ENCODE data around the gene SLIRP. TPM values are rescaled to one million over a fixed set of nuclear protein-coding genes. Genes with fewer than 3 reads are reported as not detected.
"Not testable (repeated sequence)": the region's sequence is repeated elsewhere in the genome, so short reads cannot be mapped to it uniquely, and the experiment has no call there.

Gene SLIRP
- total and polyA plus RNA-seq, 5 donors from 2014 or later = 34.0 to 330 (median 293) TPM

DNA sequence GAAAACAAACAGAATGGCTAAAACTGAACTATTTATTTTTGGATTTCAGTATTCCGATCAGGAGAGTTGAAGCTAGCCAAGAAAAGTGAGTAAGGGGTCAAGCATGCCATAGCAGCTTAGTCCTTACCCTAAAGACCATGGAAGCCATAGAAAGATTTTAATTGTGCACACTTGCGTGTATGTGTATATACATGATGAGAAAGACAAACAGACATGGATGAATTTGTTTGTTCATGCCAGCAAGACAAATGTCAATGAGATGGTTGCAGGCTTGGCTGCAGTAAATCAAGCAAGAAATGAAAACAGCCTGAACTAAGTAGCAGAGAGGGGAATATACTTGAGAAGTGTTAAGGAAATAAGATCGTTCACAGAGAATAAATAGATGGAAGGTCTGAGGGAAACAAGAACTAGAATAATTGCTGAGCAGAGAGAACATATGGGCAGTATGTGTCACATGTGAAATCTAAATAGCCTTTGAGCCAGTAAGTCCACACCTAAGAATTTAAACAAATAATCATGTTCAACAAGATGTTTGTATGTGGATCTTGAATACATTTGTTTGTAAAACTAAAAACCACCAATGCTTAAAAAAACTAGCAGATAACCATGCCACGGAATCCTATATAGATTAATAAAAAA is 38.3 kb downstream of the SLIRP start:
- Mint-ChIP-seq H3K27ac (no peak overlapping the region), H3K36me3 (peaks cover 52% of the 10 kb centered on the region), H3K4me1 (peaks cover 25 to 38% (median 28%) of the 10 kb centered on the region in 4 donors), H3K4me3 (peak overlapping the region in 1 of 4 donors; percentile 29), H3K27me3 (no peaks in the 10 kb centered on the region), H3K9me3 (no peaks in the 10 kb centered on the region)
- H3K4me3 ChIP-seq (ENCODE audit: low read depth, low read length) = no peak overlapping the region
- no peaks in the 10 kb centered on the region for H3K27me3 ChIP-seq (ENCODE audit: control insufficient read depth, insufficient read depth, low read length)
- H3K9me3 ChIP-seq (ENCODE audit: control insufficient read depth in 2 of 2, low read length in 2 of 2) = no peaks in the 10 kb centered on the region
- no peak for ATAC-seq (ENCODE audit: low read depth in 2 of 2)
- peaks cover 78% of the 10 kb centered on the region for H3K36me3 ChIP-seq (ENCODE audit: control insufficient read depth, insufficient read depth, low read length)
- no peaks in the 10 kb centered on the region for H3K4me1 ChIP-seq (ENCODE audit: control insufficient read depth, insufficient read depth, low read length, poor library complexity, severe bottlenecking)
- no peak overlapping the region for H3K27ac ChIP-seq (ENCODE audit: insufficient read depth, low read length, poor library complexity, severe bottlenecking)
- no peak for DNase-seq

DNA sequence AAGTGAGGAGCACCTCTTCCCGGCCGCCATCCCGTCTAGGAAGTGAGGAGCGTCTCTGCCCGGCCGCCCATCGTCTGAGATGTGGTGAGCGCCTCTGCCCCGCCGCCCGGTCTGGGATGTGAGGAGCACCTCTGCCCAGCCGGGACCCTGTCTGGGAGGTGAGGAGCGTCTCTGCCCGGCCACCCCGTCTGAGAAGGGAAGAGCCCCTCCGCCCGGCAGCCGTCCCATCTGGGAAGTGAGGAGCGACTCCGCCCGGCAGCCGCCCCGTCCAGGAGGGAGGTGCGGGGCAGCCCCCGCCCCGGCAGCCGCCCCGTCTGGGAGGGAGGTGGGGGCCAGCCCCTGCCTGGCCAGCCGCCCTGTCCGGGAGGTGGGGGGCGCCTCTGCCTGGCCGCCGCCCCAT is 39.5 kb downstream of the SLIRP start:
- H3K4me3 Mint-ChIP-seq; H3K4me1 ChIP-seq (ENCODE audit: control insufficient read depth, insufficient read depth, low read length, poor library complexity, severe bottlenecking); H3K9me3 Mint-ChIP-seq; H3K27ac Mint-ChIP-seq; H3K27ac ChIP-seq (ENCODE audit: insufficient read depth, low read length, poor library complexity, severe bottlenecking); H3K9me3 ChIP-seq (ENCODE audit: control insufficient read depth in 2 of 2, low read length in 2 of 2); H3K27me3 Mint-ChIP-seq; H3K27me3 ChIP-seq (ENCODE audit: control insufficient read depth, insufficient read depth, low read length); H3K4me3 ChIP-seq (ENCODE audit: low read depth, low read length); DNase-seq; ATAC-seq (ENCODE audit: low read depth in 2 of 2): not testable (repeated sequence)
- peaks cover 80% of the 10 kb centered on the region for H3K36me3 ChIP-seq (ENCODE audit: control insufficient read depth, insufficient read depth, low read length)
- Mint-ChIP-seq H3K4me1 (peaks cover 13 to 30% (median 27%) of the 10 kb centered on the region in 4 donors), H3K36me3 (peaks cover 50% of the 10 kb centered on the region)

DNA sequence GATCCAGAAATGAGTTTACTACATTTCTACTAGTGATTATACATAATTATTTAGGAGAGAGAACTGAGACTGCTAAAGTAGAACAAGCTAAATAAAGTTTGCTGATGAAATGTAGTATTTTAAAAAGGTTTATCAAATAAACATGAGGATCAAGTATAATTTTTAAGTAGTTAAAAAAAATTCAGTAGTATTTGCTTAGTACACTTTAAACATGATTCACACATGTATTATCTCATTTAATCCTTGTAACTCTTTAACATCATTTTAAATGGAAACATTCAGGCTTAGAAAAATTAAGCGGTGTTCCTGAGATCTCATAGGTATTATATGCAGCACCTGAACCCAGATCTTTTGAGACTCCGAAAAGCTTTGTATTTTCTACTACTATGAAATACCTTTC is 44.4 kb downstream of the SLIRP start:
- DNase-seq (no peak), ATAC-seq (ENCODE audit: low read depth in 2 of 2) (no peak)
- Mint-ChIP-seq H3K27ac (no peak overlapping the region), H3K27me3 (no peaks in the 10 kb centered on the region), H3K4me3 (no peak overlapping the region), H3K9me3 (peaks cover 0 to 2% (median 0%) of the 10 kb centered on the region in 7 donors), H3K36me3 (peaks cover 55% of the 10 kb centered on the region), H3K4me1 (peaks cover 24 to 42% (median 32%) of the 10 kb centered on the region in 4 donors)
- H3K36me3 ChIP-seq (ENCODE audit: control insufficient read depth, insufficient read depth, low read length) = peaks cover 82% of the 10 kb centered on the region
- H3K27ac ChIP-seq (ENCODE audit: insufficient read depth, low read length, poor library complexity, severe bottlenecking) = no peak overlapping the region
- H3K4me3 ChIP-seq (ENCODE audit: low read depth, low read length) = no peak overlapping the region
- no peaks in the 10 kb centered on the region for H3K9me3 ChIP-seq (ENCODE audit: control insufficient read depth in 2 of 2, low read length in 2 of 2)
- H3K4me1 ChIP-seq (ENCODE audit: control insufficient read depth, insufficient read depth, low read length, poor library complexity, severe bottlenecking) = peaks cover 9% of the 10 kb centered on the region
- no peaks in the 10 kb centered on the region for H3K27me3 ChIP-seq (ENCODE audit: control insufficient read depth, insufficient read depth, low read length)

DNA sequence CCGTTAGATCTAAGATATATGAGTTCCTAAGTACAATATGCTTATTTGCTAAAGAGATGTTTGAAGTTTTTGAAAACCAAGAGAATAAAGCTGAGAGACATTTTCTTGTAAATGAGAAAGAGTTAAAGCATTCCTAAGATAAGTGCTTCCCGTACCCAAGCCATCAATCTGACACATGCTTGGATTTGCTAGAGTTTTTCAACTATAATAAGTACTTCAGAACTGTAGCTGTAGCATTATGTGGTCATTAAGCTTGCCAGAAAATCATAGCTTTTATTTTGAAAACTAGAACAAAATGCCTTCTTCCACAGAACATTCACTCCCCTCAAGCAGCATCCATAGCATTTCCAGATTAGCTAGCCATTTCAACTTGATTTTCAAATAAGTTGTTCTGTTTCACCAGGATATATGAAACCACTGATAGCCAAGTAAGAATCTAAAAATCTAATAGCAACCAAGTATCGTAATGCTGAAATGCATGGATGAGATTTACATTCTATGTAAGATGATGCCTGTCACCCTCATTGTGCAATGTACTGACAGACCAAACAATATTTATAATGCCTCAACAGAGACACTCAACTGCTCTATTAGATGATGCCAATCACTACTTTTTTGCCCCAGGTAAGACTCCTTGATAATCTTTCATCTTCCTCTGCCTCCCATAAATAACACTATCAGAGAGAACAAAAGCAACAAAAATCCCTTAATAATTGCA is 45.1 kb downstream of the SLIRP start:
- peaks cover 31 to 49% (median 37%) of the 10 kb centered on the region in 4 donors for H3K4me1 Mint-ChIP-seq

DNA sequence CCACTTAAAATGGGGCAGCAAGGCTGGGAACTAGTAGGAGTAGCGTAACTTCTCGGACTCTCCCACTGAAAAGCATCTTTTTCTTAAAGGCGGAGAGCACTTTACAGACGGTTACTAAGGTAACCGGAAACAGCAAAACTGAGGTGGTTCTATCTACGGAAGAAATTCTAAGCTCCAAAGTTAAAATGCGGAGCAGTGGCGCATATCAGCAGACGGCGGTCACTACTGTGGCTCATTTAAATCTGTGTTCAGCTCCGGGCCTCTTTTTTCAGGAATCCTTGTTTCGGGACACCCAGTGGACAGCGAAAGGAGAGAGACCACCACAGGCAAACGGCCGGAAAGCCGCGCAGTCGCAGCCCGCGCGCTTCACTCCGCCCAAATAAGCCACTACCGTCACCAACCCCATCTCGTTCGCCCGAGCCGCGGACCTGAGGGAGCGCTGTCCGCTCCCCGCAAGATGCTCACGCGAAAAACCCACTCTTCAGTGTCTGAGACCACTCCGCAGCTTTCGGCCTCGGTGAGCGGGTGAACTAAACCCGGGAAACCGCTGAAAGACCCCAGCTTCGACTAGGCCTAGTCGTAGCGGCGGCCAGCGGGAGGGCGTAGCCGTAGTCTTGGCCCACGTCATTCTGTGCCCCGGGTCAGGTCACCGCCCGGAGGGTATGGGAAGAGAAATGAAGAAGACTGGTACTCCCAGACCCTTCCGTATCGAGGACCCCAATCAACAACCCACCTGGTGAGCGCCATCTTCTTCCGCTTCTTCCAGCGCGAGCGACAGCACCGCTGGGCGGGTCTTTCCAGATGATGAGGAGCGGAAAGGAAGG is 52.7 kb downstream of the SLIRP start, which contains the start of gene SNW1:
Gene SNW1, minus strand, starts transcription at position 776 of the 824 bp plus-strand sequence. Its CDS starts 29 bp downstream, at position 747.
- H3K36me3 Mint-ChIP-seq = peaks cover 12% of the 10 kb centered on the region
- H3K4me1 Mint-ChIP-seq = peaks cover 22 to 51% (median 37%) of the 10 kb centered on the region in 4 donors
- peaks cover 38% of the 10 kb centered on the region for H3K4me1 ChIP-seq (ENCODE audit: control insufficient read depth, insufficient read depth, low read length, poor library complexity, severe bottlenecking)

More for the DNA sequence above, 45.1 kb downstream of the SLIRP start:
- Histone ChIP-seq H3K4me1 (ENCODE audit: control insufficient read depth, insufficient read depth, low read length, poor library complexity, severe bottlenecking) (peaks cover 16% of the 10 kb centered on the region), H3K27me3 (ENCODE audit: control insufficient read depth, insufficient read depth, low read length) (no peaks in the 10 kb centered on the region), H3K4me3 (ENCODE audit: low read depth, low read length) (peak overlapping the region; percentile 41), H3K36me3 (ENCODE audit: control insufficient read depth, insufficient read depth, low read length) (peaks cover 81% of the 10 kb centered on the region), H3K27ac (ENCODE audit: insufficient read depth, low read length, poor library complexity, severe bottlenecking) (no peak overlapping the region), H3K9me3 (ENCODE audit: control insufficient read depth in 2 of 2, low read length in 2 of 2) (no peaks in the 10 kb centered on the region)
- peaks cover 60% of the 10 kb centered on the region for H3K36me3 Mint-ChIP-seq
- ATAC-seq (ENCODE audit: low read depth in 2 of 2) (no peak), DNase-seq (no peak)
- H3K4me3 Mint-ChIP-seq = peak overlapping the region; percentile 4 to 65 (median 30)
- H3K27ac Mint-ChIP-seq = no peak overlapping the region
- no peaks in the 10 kb centered on the region for H3K27me3 Mint-ChIP-seq
- H3K9me3 Mint-ChIP-seq = peaks cover 0 to 2% (median 0%) of the 10 kb centered on the region in 7 donors

DNA sequence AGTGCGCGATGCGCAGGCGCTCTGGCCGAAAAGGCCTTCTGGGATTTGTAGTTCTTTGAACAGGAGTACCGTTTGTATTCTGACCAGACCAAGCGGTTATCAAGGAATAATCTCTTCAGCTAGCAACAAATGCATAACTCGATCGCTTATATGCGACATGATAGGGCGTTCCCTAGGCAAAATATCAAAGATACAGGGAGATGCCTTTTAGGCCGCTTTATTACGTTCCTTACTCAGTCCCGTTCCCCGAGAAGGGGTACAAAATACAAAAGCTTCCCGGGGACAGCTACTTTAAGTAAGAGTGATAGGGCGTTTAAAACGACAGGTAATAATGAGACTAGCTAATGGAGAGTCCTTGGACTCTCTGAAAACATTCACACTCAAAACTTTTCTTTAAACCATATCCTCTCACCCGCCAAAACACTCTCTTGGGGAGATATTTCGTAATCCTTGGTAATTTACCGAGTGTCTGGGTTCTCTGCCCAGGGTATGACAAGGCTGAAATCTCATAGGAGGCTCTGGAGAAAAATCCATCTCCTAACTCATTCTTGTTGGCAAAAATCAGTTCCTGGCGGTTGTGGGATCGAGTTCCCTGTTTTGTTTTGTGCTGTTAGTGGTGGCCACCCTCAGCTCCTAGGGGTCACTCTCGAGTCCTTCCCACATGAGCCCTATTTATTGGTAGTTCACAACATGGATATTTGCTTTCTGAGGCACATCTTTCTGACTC is 53.5 kb downstream of the SLIRP start:
- no peaks in the 10 kb centered on the region for H3K9me3 Mint-ChIP-seq
- peaks cover 38% of the 10 kb centered on the region for H3K4me1 ChIP-seq (ENCODE audit: control insufficient read depth, insufficient read depth, low read length, poor library complexity, severe bottlenecking)
- peak overlapping the region; percentile 96 for H3K27ac ChIP-seq (ENCODE audit: insufficient read depth, low read length, poor library complexity, severe bottlenecking)
- no peaks in the 10 kb centered on the region for H3K9me3 ChIP-seq (ENCODE audit: control insufficient read depth in 2 of 2, low read length in 2 of 2)
- H3K27me3 Mint-ChIP-seq = no peaks in the 10 kb centered on the region
- peaks cover 22 to 43% (median 35%) of the 10 kb centered on the region in 4 donors for H3K4me1 Mint-ChIP-seq
- DNase-seq = no peak
- ATAC-seq (ENCODE audit: low read depth in 2 of 2) = peak in 1 of 2 donors; percentile 4
- H3K4me3 Mint-ChIP-seq = peak overlapping the region; percentile 97 to 100 (median 98)
- H3K27me3 ChIP-seq (ENCODE audit: control insufficient read depth, insufficient read depth, low read length) = no peaks in the 10 kb centered on the region
- peaks cover 9% of the 10 kb centered on the region for H3K36me3 Mint-ChIP-seq
- H3K36me3 ChIP-seq (ENCODE audit: control insufficient read depth, insufficient read depth, low read length) = peaks cover 8% of the 10 kb centered on the region
- H3K4me3 ChIP-seq (ENCODE audit: low read depth, low read length) = peak overlapping the region; percentile 98
- peak overlapping the region; percentile 90 to 98 (median 98) for H3K27ac Mint-ChIP-seq

More for the DNA sequence above, 52.7 kb downstream of the SLIRP start, which contains the start of gene SNW1:
- peak; percentile 93 for ATAC-seq (ENCODE audit: low read depth in 2 of 2)
- Histone ChIP-seq H3K9me3 (ENCODE audit: control insufficient read depth in 2 of 2, low read length in 2 of 2) (no peaks in the 10 kb centered on the region), H3K4me3 (ENCODE audit: low read depth, low read length) (peak within 1 kb of the TSS; percentile 98), H3K36me3 (ENCODE audit: control insufficient read depth, insufficient read depth, low read length) (peaks cover 13% of the 10 kb centered on the region), H3K27me3 (ENCODE audit: control insufficient read depth, insufficient read depth, low read length) (no peaks in the 10 kb centered on the region), H3K27ac (ENCODE audit: insufficient read depth, low read length, poor library complexity, severe bottlenecking) (peak within 1 kb of the TSS; percentile 96)
- peak; percentile 87 to 96 (median 92) for DNase-seq
- Mint-ChIP-seq H3K27ac (peak within 1 kb of the TSS; percentile 90 to 98 (median 98)), H3K27me3 (no peaks in the 10 kb centered on the region), H3K9me3 (no peaks in the 10 kb centered on the region), H3K4me3 (peak within 1 kb of the TSS; percentile 97 to 100 (median 98))

DNA sequence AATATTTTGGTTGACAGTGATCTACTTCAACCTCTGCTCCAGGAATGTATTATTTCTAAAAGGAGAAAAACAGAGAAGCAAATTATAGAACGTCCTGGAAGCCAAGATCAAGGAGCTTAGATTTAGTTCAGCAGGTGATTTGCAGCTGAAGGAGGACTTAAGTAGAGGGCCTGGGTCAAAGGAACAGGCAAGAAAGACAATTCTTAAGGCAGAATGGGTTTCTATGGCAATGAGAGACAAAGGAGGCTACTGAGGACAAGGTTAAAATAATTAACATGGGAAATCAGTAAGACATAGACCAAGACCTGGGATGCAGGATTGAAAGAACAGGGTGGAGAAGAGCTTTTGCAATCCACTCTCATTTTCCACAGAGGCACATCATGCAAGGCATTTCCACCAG is 55.4 kb downstream of the SLIRP start:
- Mint-ChIP-seq H3K4me3 (peak overlapping the region in 1 of 4 donors; percentile 47), H3K27me3 (no peaks in the 10 kb centered on the region), H3K9me3 (no peaks in the 10 kb centered on the region), H3K36me3 (peaks cover 3% of the 10 kb centered on the region), H3K4me1 (peaks cover 15 to 31% (median 27%) of the 10 kb centered on the region in 4 donors), H3K27ac (no peak overlapping the region)
- DNase-seq = no peak
- no peak overlapping the region for H3K4me3 ChIP-seq (ENCODE audit: low read depth, low read length)
- H3K27me3 ChIP-seq (ENCODE audit: control insufficient read depth, insufficient read depth, low read length) = no peaks in the 10 kb centered on the region
- no peak overlapping the region for H3K27ac ChIP-seq (ENCODE audit: insufficient read depth, low read length, poor library complexity, severe bottlenecking)
- H3K9me3 ChIP-seq (ENCODE audit: control insufficient read depth in 2 of 2, low read length in 2 of 2) = no peaks in the 10 kb centered on the region
- no peaks in the 10 kb centered on the region for H3K36me3 ChIP-seq (ENCODE audit: control insufficient read depth, insufficient read depth, low read length)
- ATAC-seq (ENCODE audit: low read depth in 2 of 2) = no peak
- peaks cover 27% of the 10 kb centered on the region for H3K4me1 ChIP-seq (ENCODE audit: control insufficient read depth, insufficient read depth, low read length, poor library complexity, severe bottlenecking)
